Measurements from ENCODE around the gene TBC1D3B.

The TBC1D3B gene

GRCh38 chr17:36118477-36119353 lies 57.7 kb downstream of the TBC1D3B start:
- no peaks in the 10 kb centered on the region for H3K36me3 ChIP-seq (ENCODE audit: control insufficient read depth in 5 of 5, insufficient read depth in 5 of 5, low read length in 5 of 5)
- no peak overlapping the region for H3K27ac ChIP-seq (ENCODE audit: low read depth, low read length)
- H3K4me1 ChIP-seq (ENCODE audit: control insufficient read depth in 5 of 5, insufficient read depth in 5 of 5, low read length in 5 of 5), result no peaks in the 10 kb centered on the region
- H3K27me3 ChIP-seq (ENCODE audit: control insufficient read depth in 5 of 5, insufficient read depth in 4 of 5, low read length in 5 of 5), result peaks cover 0 to 3% (median 0%) of the 10 kb centered on the region in 5 donors
- no peak overlapping the region for H3K9ac ChIP-seq (ENCODE audit: low read length in 5 of 5)
- H3K4me3 ChIP-seq (ENCODE audit: low read depth in 1 of 5, low read length in 5 of 5), result no peak overlapping the region
- H3K9me3 ChIP-seq (ENCODE audit: control insufficient read depth in 5 of 5, low read length in 5 of 5), result peaks cover 0 to 4% (median 0%) of the 10 kb centered on the region in 5 donors

DNA sequence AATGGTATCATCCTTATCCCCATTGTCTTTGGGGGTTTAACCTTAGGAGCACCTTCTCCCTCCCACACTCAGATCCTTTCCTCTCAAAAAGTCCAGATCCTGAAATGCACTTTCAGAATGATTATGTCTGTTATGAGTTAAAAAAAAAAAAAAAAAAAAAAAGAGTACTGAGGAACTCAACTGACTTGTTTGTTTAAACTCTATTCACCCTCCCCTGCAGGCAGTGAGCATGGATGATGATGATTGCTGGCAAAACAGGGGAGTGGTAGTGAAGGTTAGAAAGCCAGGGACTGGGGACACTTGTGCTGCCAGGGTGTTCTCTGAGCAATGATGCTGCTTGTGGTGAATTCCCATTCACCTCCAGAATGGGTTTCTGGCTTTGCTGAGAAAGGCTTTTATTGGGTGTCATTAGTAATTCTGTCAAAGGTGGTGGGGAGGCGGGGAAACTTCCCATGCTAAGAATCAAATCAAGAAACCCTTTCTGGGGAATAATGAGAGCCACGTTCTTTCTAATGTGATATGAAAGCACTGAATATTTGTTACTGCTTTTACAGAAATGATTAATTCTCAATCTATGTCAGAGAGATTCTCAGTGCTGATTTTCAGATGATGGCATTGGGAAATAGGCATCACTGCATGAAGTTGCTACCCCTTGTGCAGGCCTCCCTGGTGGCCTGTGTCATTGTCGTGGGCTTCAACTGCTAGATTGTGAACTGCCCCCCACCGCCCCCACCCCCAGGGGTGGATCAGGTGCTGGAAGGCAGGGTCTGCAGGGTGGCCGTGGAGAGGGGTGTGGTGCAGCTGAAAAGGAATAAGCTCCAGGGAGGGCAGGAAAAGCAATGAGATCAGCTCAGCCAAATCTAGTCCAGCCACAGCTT lies 58.7 kb downstream of the TBC1D3B start:
- Histone ChIP-seq H3K4me3 (ENCODE audit: low read depth in 1 of 5, low read length in 5 of 5) (no peak overlapping the region), H3K27ac (ENCODE audit: low read depth, low read length) (no peak overlapping the region), H3K27me3 (ENCODE audit: control insufficient read depth in 5 of 5, insufficient read depth in 4 of 5, low read length in 5 of 5) (peaks cover 0 to 3% (median 0%) of the 10 kb centered on the region in 5 donors), H3K4me1 (ENCODE audit: control insufficient read depth in 5 of 5, insufficient read depth in 5 of 5, low read length in 5 of 5) (no peaks in the 10 kb centered on the region), H3K9me3 (ENCODE audit: control insufficient read depth in 5 of 5, low read length in 5 of 5) (peaks cover 0 to 4% (median 0%) of the 10 kb centered on the region in 5 donors), H3K9ac (ENCODE audit: low read length in 5 of 5) (no peak overlapping the region), H3K36me3 (ENCODE audit: control insufficient read depth in 5 of 5, insufficient read depth in 5 of 5, low read length in 5 of 5) (no peaks in the 10 kb centered on the region)

Measured in subcutaneous abdominal adipose tissue (tissue), 5 donors.